ENCODE results near the gene LBHD2. TPM values are rescaled to one million over a fixed set of nuclear protein-coding genes. Genes with fewer than 3 reads are reported as not detected.
A peak's percentile ranks its signal among the peaks of the same experiment; 100 is the strongest.

The LBHD2 gene
- total and polyA plus RNA-seq, 4 donors, result not detected

- Histone ChIP-seq H3K4me1 (ENCODE audit: control insufficient read depth in 1 of 2, insufficient read depth in 2 of 2, low read length in 2 of 2) (no peaks in the 10 kb centered on the region), H3K27ac (ENCODE audit: low read depth in 1 of 2, low read length in 2 of 2) (no peak overlapping the region), H3K36me3 (ENCODE audit: control insufficient read depth in 1 of 2, insufficient read depth in 2 of 2, low read length in 1 of 2) (no peaks in the 10 kb centered on the region), H3K4me3 (ENCODE audit: low read length in 2 of 2) (no peak overlapping the region), H3K9me3 (ENCODE audit: control insufficient read depth, low read length) (no peaks in the 10 kb centered on the region), H3K27me3 (ENCODE audit: control insufficient read depth in 1 of 2, insufficient read depth in 2 of 2, low read length in 1 of 2) (no peaks in the 10 kb centered on the region)
- peak in 1 of 2 donors; percentile 40 for DNase-seq
- 83 to 84% methylated on average over 21 of the region's 21 CpGs for WGBS, 2 donors
- intact Hi-C loops (cut with DNase I), result loop anchor here in 1 of 2 donors (10.0 kb wide), 1 partner anchor 222 kb away; no protein-coding TSS in a partner anchor
- no peak for ATAC-seq (ENCODE audit: low FRiP score)
Measured at GRCh38 chr14:103072595-103073366, 11.2 kb upstream of the LBHD2 start.

- H3K4me3 ChIP-seq (ENCODE audit: low read length in 2 of 2), result no peak overlapping the region
- H3K27ac ChIP-seq (ENCODE audit: low read depth in 1 of 2, low read length in 2 of 2), result no peak overlapping the region
- no peaks in the 10 kb centered on the region for H3K27me3 ChIP-seq (ENCODE audit: control insufficient read depth in 1 of 2, insufficient read depth in 2 of 2, low read length in 1 of 2)
- no peaks in the 10 kb centered on the region for H3K36me3 ChIP-seq (ENCODE audit: control insufficient read depth in 1 of 2, insufficient read depth in 2 of 2, low read length in 1 of 2)
- no peaks in the 10 kb centered on the region for H3K9me3 ChIP-seq (ENCODE audit: control insufficient read depth, low read length)
- ATAC-seq (ENCODE audit: low FRiP score) (no peak), DNase-seq (peak; percentile 42 to 76)
- intact Hi-C loops (cut with DNase I), result loop anchor here in 1 of 2 donors (10.0 kb wide), 1 partner anchor 221 kb away; no protein-coding TSS in a partner anchor
- WGBS, 2 donors, result 85 to 90% methylated on average over 14 of the region's 14 CpGs
- H3K4me1 ChIP-seq (ENCODE audit: control insufficient read depth in 1 of 2, insufficient read depth in 2 of 2, low read length in 2 of 2), result no peaks in the 10 kb centered on the region
Measured at GRCh38 chr14:103073367-103073875, 10.6 kb upstream of the LBHD2 start.

GRCh38 chr14:103073876-103074728 is 9.9 kb upstream of the LBHD2 start:
- H3K4me3 ChIP-seq (ENCODE audit: low read length in 2 of 2), result no peak overlapping the region
- H3K36me3 ChIP-seq (ENCODE audit: control insufficient read depth in 1 of 2, insufficient read depth in 2 of 2, low read length in 1 of 2), result no peaks in the 10 kb centered on the region
- no peaks in the 10 kb centered on the region for H3K9me3 ChIP-seq (ENCODE audit: control insufficient read depth, low read length)
- no peak overlapping the region for H3K27ac ChIP-seq (ENCODE audit: low read depth in 1 of 2, low read length in 2 of 2)
- DNase-seq, result peak in 1 of 2 donors; percentile 49
- H3K4me1 ChIP-seq (ENCODE audit: control insufficient read depth in 1 of 2, insufficient read depth in 2 of 2, low read length in 2 of 2), result no peaks in the 10 kb centered on the region
- intact Hi-C loops (cut with DNase I), result loop anchor here in 1 of 2 donors (10.0 kb wide), 1 partner anchor 221 kb away; no protein-coding TSS in a partner anchor
- no peaks in the 10 kb centered on the region for H3K27me3 ChIP-seq (ENCODE audit: control insufficient read depth in 1 of 2, insufficient read depth in 2 of 2, low read length in 1 of 2)
- ATAC-seq (ENCODE audit: low FRiP score), result no peak
- 79 to 82% methylated on average over 21 of the region's 21 CpGs for WGBS, 2 donors

- Histone ChIP-seq H3K9me3 (ENCODE audit: control insufficient read depth, low read length) (no peaks in the 10 kb centered on the region), H3K4me1 (ENCODE audit: control insufficient read depth in 1 of 2, insufficient read depth in 2 of 2, low read length in 2 of 2) (no peaks in the 10 kb centered on the region), H3K27ac (ENCODE audit: low read depth in 1 of 2, low read length in 2 of 2) (no peak overlapping the region), H3K27me3 (ENCODE audit: control insufficient read depth in 1 of 2, insufficient read depth in 2 of 2, low read length in 1 of 2) (no peaks in the 10 kb centered on the region), H3K36me3 (ENCODE audit: control insufficient read depth in 1 of 2, insufficient read depth in 2 of 2, low read length in 1 of 2) (no peaks in the 10 kb centered on the region), H3K4me3 (ENCODE audit: low read length in 2 of 2) (no peak overlapping the region)
- intact Hi-C loops (cut with DNase I), result loop anchor here (5.0 to 10.0 kb wide), 2 partner anchors 217 to 220 kb away; no protein-coding TSS in a partner anchor
- 21% methylated on average over 21 of the region's 21 CpGs for WGBS, 2 donors
- DNase-seq, result peak; percentile 83 to 92
- ATAC-seq (ENCODE audit: low FRiP score), result peak; percentile 31
Measured at GRCh38 chr14:103074729-103075367, 9.2 kb upstream of the LBHD2 start.

GRCh38 chr14:103078420-103078749 is 5.6 kb upstream of the LBHD2 start:
- H3K4me3 ChIP-seq (ENCODE audit: low read length in 2 of 2), result no peak overlapping the region
- no peaks in the 10 kb centered on the region for H3K4me1 ChIP-seq (ENCODE audit: control insufficient read depth in 1 of 2, insufficient read depth in 2 of 2, low read length in 2 of 2)
- intact Hi-C loops (cut with DNase I), result loop anchor here (5.0 to 10.0 kb wide), 2 partner anchors 214 to 216 kb away; no protein-coding TSS in a partner anchor
- DNase-seq (peak; percentile 85 to 89), ATAC-seq (ENCODE audit: low FRiP score) (peak; percentile 69)
- no peaks in the 10 kb centered on the region for H3K36me3 ChIP-seq (ENCODE audit: control insufficient read depth in 1 of 2, insufficient read depth in 2 of 2, low read length in 1 of 2)
- H3K9me3 ChIP-seq (ENCODE audit: control insufficient read depth, low read length), result no peaks in the 10 kb centered on the region
- H3K27ac ChIP-seq (ENCODE audit: low read depth in 1 of 2, low read length in 2 of 2), result no peak overlapping the region
- 16 to 20% methylated on average over 9 of the region's 9 CpGs for WGBS, 2 donors
- no peaks in the 10 kb centered on the region for H3K27me3 ChIP-seq (ENCODE audit: control insufficient read depth in 1 of 2, insufficient read depth in 2 of 2, low read length in 1 of 2)

GRCh38 chr14:103078860-103079587 is 5.0 kb upstream of the LBHD2 start:
- H3K36me3 ChIP-seq (ENCODE audit: control insufficient read depth in 1 of 2, insufficient read depth in 2 of 2, low read length in 1 of 2), result no peaks in the 10 kb centered on the region
- ATAC-seq (ENCODE audit: low FRiP score), result no peak
- peak; percentile 42 to 65 for DNase-seq
- H3K4me1 ChIP-seq (ENCODE audit: control insufficient read depth in 1 of 2, insufficient read depth in 2 of 2, low read length in 2 of 2), result no peaks in the 10 kb centered on the region
- no peaks in the 10 kb centered on the region for H3K9me3 ChIP-seq (ENCODE audit: control insufficient read depth, low read length)
- no peaks in the 10 kb centered on the region for H3K27me3 ChIP-seq (ENCODE audit: control insufficient read depth in 1 of 2, insufficient read depth in 2 of 2, low read length in 1 of 2)
- 82 to 85% methylated on average over 11 of the region's 11 CpGs for whole genome bisulfite sequencing, 2 donors
- no peak overlapping the region for H3K27ac ChIP-seq (ENCODE audit: low read depth in 1 of 2, low read length in 2 of 2)
- H3K4me3 ChIP-seq (ENCODE audit: low read length in 2 of 2), result no peak overlapping the region
- intact Hi-C loops (cut with DNase I), result loop anchor here (5.0 to 10.0 kb wide), 2 partner anchors 213 to 216 kb away; no protein-coding TSS in a partner anchor

- no peaks in the 10 kb centered on the region for H3K36me3 ChIP-seq (ENCODE audit: control insufficient read depth in 1 of 2, insufficient read depth in 2 of 2, low read length in 1 of 2)
- intact Hi-C loops (cut with DNase I), result no loop called here
- no peak overlapping the region for H3K4me3 ChIP-seq (ENCODE audit: low read length in 2 of 2)
- no peak overlapping the region for H3K27ac ChIP-seq (ENCODE audit: low read depth in 1 of 2, low read length in 2 of 2)
- ATAC-seq (ENCODE audit: low FRiP score) (no peak), DNase-seq (no peak)
- H3K27me3 ChIP-seq (ENCODE audit: control insufficient read depth in 1 of 2, insufficient read depth in 2 of 2, low read length in 1 of 2), result no peaks in the 10 kb centered on the region
- 98 to 99% methylated on average over 2 of the region's 2 CpGs for WGBS, 2 donors
- H3K4me1 ChIP-seq (ENCODE audit: control insufficient read depth in 1 of 2, insufficient read depth in 2 of 2, low read length in 2 of 2), result no peaks in the 10 kb centered on the region
- no peaks in the 10 kb centered on the region for H3K9me3 ChIP-seq (ENCODE audit: control insufficient read depth, low read length)
Measured at GRCh38 chr14:103081951-103082350, 2.1 kb upstream of the LBHD2 start.
